Measurements from ENCODE around the gene NAALADL2.

The NAALADL2 gene

DNA sequence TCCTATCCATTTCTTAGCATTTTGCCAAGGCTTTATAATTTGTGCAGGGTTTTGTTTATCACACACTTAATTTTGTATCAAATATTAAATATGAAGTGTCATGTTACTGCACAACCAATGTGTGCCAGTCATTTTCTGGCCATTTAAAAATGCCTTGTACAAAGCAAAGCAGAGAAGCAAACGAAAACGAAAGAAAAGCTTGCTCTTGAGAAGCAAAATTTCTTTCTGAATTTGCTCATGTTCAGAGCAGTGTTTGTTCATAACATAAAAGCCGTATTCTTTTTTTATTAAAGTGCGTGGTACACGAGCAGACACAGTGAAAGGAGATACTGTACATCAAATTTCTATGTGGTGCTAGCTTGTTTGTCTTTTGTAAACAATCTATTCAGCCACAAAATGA lies 792.6 kb downstream of the NAALADL2 start:
- TF ChIP-seq POLR2A (IDR thresholded peaks at IDR 0.05; ENCODE audit: low read length), result no peak
- TF ChIP-seq GATA1 (IDR thresholded peaks at IDR 0.05; ENCODE audit: low read depth, low read length), result no peak
- DNase-seq, result no peak

DNA sequence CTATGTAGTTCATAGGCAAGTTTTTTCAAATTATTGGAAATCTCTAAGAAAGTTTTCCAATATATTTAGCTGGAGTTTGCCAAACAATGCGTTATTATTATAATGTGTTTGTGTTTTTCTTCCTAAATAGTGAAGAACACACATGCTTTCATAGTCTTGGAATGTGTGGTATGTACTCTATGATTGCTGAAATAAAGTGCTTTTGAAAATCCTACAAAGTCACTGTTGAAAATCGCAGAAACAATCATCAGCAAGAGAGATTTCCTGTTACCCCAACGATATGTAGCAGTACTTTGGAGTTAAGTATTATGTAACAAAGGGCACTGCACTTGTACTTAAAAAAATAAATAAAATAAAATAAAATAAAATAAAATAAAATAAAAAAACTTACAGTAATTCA lies 796.2 kb downstream of the NAALADL2 start:
- DNase-seq, result no peak
- TF ChIP-seq POLR2A (IDR thresholded peaks at IDR 0.05; ENCODE audit: low read length) (no peak), GATA1 (IDR thresholded peaks at IDR 0.05; ENCODE audit: low read depth, low read length) (no peak)

DNA sequence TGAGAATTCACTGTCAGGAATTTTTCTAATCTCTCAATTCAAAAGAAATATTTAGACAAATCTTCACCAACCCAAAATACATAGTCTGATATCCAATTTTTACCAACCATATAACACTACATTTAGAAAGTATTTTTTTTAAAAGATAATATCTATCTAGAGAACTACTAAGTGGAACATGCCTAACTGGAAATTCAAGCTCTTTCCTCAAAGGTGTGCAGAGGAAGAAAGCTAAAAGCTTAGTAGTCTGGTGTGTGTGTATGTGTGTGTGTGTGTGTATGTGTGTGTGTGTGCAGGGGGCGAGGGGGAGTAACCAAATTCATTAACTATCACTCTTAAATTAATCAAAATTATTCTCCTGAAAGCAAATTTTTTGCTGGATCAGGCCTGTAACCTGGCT lies 797.3 kb downstream of the NAALADL2 start:
- no peak for TF ChIP-seq GATA1 (IDR thresholded peaks at IDR 0.05; ENCODE audit: low read depth, low read length)
- DNase-seq, result no peak

DNA sequence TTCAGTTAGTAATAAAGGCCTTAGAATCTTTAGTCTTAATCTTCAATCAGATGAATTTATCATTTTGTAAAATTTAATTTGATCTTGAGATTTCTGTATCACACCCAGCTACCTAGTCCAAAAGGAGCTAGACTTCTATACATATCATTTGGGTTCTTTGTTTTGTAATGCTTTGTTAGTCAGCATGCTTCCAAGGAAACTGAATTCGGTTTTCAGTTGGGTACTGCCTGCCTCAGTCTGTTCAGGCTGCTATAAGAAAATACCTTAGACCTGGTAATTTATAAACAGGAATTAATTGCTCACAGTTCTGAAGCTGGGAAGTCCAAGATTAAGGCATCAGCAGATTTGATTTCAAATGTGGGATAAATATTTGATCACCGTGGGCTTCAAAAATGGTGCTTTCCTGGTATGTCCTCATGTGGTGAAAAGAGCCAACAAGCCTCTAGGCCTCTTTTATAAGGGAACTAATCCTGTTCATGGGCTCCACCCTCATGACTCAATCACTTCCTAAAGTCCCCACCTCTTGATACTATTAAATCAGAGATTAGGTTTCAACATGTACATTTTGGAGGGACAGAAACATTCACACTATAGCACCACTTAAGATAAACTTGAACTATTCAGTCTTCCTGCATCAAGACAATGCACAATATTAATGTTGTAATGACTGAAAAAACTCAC lies 800.7 kb downstream of the NAALADL2 start:
- no peak for DNase-seq
- no peak for TF ChIP-seq GATA1 (IDR thresholded peaks at IDR 0.05; ENCODE audit: low read depth, low read length)
- no peak for TF ChIP-seq POLR2A (IDR thresholded peaks at IDR 0.05; ENCODE audit: low read length)

DNA sequence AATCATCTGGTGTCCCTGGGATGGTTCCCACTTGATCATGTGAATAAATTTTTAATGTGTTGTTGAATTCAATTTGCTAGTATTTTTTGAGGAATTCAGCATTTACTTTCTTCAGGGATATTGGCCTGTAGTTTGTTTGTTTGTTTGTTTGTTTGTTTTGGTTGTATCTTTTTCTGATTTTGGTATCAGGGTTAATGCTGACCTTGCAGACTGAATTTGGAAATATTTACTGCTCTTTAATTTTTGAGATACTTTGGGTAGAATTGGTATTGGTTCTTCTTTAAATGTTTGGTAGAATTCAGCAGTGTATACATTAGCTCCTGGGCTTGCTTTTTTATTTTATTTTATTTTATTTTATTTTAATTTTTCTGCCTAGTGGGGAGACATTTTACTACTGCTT lies 803.7 kb downstream of the NAALADL2 start:
- DNase-seq, result no peak
- TF ChIP-seq GATA1 (IDR thresholded peaks at IDR 0.05; ENCODE audit: low read depth, low read length) (no peak), POLR2A (IDR thresholded peaks at IDR 0.05; ENCODE audit: low read length) (no peak)

DNA sequence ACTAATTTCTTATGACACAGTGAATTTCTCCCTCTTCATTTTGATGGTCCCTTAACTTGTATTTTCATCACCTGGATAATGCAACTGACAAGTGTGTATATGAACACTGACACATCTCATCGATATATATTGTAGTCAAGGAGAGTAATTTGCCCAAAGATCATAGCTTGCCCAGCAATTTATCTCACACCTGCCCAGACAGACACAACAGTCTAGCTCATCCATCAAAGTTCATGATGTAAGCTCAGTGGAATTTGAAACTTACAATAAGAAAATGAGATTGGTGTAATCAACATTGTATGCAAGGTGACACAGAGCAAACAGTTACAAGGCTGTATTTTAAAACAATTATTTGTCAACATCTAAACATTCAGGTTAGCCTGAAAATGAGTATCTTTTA lies 805.8 kb downstream of the NAALADL2 start:
- TF ChIP-seq POLR2A (IDR thresholded peaks at IDR 0.05; ENCODE audit: low read length), result no peak
- TF ChIP-seq GATA1 (IDR thresholded peaks at IDR 0.05; ENCODE audit: low read depth, low read length), result no peak
- no peak for DNase-seq

DNA sequence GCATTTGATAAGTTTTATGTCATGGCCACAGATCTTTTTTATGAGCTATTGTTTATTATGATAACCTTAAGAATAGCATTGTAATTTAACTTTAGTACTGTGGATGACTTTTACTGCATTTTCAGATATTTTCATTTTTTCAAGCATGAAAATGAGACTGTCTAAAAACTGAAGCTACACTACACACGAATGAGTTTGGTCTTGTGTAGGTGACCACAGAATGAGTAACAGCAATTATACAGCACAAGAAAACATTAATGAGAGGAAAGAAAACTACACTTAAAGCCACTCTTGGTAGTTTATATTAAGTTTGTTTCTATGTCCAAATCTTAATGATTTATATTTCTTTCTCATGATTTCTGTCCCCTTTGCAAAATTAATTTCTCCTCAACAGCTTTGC lies 809.2 kb downstream of the NAALADL2 start:
- no peak for DNase-seq

DNA sequence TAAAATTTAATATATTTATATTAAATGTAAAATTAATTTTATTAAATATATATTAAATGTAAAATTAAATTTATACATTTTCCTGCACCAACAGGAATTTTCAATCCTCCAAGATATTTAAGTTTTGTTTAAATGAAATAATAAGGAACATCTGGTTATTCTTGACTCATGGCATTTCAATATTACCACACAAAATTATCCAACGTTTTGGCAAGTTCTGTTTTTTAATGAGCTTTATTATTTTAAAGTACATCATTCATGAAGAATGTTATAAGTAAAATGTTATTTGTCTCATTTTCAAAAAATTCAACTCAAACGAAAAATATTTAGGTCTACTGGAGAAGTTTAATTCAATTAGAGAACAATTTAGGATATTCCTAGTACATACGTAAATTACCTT lies 811.4 kb downstream of the NAALADL2 start:
- TF ChIP-seq GATA1 (IDR thresholded peaks at IDR 0.05; ENCODE audit: low read depth, low read length), result no peak
- TF ChIP-seq POLR2A (IDR thresholded peaks at IDR 0.05; ENCODE audit: low read length), result no peak
- no peak for DNase-seq

More for the DNA sequence above, 809.2 kb downstream of the NAALADL2 start:
- no peak for TF ChIP-seq GATA1 (IDR thresholded peaks at IDR 0.05; ENCODE audit: low read depth, low read length)
- TF ChIP-seq POLR2A (IDR thresholded peaks at IDR 0.05; ENCODE audit: low read length), result no peak

DNA sequence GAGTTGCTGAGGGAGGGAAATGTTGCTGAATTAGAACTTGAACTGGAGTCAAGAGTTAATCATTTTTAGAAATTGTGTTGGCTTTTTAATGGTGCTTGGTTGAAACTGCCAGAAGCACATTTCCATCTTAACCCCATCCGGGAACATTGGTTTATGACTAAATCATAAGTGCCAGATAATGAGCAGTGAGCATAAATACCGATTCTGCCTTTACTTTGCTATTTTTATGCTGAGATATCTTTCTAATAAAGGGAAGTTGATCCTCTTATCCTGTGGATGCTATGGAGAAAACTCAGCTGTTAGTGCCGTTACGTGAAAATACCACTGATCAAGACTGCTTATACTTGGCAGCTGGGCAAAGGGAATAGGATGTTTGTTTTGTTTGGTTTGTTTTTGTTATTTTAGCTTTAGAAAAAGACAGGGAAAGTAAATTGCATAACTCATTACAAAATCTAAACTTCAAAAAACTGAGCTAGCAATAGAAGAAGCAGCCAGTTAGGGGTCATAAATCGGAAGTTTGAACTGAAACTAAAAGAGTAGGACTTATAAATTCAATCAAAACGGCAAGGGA lies 813.1 kb downstream of the NAALADL2 start:
- no peak for TF ChIP-seq GATA1 (IDR thresholded peaks at IDR 0.05; ENCODE audit: low read depth, low read length)
- TF ChIP-seq POLR2A (IDR thresholded peaks at IDR 0.05; ENCODE audit: low read length), result no peak
- DNase-seq, result no peak

DNA sequence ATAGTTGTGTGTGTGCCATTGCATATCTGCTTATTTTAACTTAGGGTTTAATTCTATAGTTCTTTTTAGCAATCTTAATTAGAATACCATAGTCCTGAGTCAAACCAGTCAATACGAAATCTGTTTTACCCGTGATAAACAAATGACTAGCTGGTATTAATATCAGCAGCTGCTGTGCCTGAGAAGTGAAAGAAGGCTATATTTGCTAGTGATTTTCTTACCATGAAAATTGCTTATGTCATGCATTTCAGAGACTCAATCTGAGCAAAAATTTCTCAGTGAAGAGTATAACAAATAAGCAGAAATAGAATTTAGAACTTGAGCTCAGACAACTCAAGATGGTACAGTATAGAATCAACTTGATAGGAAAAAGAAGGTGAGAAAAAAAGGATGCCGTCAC lies 820.4 kb downstream of the NAALADL2 start:
- no peak for TF ChIP-seq GATA1 (IDR thresholded peaks at IDR 0.05; ENCODE audit: low read depth, low read length)
- TF ChIP-seq POLR2A (IDR thresholded peaks at IDR 0.05; ENCODE audit: low read length), result no peak
- no peak for DNase-seq

DNA sequence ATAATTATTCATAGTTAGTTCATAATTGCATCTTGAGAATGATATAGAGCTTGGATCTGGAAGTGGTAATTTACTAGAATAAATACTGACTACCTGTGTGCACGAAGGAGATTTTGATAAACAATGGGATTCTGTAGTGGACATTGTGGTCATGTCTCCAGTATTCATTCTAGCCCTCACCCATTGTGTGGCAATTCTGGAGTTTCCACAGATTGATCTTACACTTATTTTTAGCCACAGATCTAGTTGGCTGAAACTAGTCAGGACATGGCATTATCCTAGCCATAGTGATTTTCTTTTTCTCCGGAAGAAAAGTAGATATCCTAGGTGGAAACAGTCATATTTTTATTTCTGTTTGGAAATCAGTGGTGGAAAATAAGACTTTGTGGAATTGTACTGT lies 833.1 kb downstream of the NAALADL2 start:
- DNase-seq, result no peak

DNA sequence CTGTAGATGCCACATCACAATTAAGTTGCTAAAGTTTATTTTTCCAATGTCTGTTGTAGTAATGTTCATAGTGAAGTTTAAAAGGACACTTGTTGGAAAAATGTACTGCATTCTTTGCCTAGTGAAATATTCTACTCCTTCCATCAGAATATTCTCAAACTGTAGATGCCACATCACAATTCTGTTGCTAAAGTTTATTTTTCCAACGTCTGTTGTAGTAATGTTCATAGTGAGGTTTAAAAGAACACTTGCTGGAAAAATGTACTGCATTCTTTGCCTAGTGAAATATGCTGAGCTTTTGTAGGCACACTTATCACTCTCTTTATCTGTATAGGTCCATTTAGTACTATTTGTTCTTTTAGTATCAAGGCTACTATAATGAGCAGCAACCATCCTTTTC lies 836.1 kb downstream of the NAALADL2 start:
- no peak for TF ChIP-seq POLR2A (IDR thresholded peaks at IDR 0.05; ENCODE audit: low read length)
- no peak for TF ChIP-seq GATA1 (IDR thresholded peaks at IDR 0.05; ENCODE audit: low read depth, low read length)
- DNase-seq, result no peak

More for the DNA sequence above, 833.1 kb downstream of the NAALADL2 start:
- TF ChIP-seq POLR2A (IDR thresholded peaks at IDR 0.05; ENCODE audit: low read length) (no peak), GATA1 (IDR thresholded peaks at IDR 0.05; ENCODE audit: low read depth, low read length) (no peak)

DNA sequence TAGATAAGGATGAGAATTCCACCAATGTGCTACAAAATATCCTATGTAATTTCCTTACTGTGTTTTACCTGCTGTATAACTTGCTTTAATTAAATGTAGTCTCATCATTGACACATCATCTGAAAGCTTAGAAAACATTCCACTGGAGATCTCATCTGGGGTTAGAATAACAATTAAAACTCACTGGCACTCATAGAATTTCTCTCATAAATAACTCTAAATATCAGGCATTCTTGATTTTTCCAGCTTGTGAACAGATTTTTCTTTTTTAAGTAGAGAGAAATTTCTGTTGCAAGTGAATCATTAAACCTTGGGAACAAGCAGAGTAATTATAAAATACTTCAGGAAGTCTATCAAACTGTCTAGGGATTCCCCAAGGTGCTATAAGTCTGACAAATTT lies 843.8 kb downstream of the NAALADL2 start:
- DNase-seq, result no peak
- no peak for TF ChIP-seq GATA1 (IDR thresholded peaks at IDR 0.05; ENCODE audit: low read depth, low read length)
- TF ChIP-seq POLR2A (IDR thresholded peaks at IDR 0.05; ENCODE audit: low read length), result no peak

DNA sequence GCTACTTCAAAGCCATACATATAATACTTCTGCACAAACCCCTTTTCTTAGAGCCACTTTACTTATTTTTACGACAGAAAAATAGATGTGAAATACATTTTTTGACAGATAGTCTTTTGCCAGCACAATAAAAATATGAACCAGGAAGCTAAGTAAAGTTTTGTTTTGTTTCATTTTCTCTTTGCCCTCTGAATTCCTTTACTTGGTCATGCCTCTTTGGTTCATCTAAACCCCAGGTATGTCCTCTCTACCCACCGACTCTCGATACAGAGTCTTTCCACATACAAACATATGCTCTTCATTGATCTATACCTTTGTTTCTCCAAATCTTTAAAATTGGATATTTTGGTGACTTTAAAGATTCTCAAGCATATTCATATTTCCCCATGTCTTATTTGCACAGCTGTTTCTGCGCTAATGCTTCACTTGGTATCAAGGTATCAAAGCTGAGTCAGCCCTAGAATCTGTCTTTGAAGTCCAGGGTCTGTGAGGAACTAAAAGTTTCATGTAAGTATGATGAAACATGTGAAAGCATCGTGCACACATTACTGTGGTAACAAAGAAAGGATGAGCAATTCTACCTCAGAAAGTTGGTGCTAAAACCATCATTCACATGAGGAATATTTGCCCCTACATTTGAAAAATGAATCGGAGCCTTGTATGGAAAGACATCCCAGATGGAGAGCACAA lies 845.4 kb downstream of the NAALADL2 start:
- TF ChIP-seq POLR2A (IDR thresholded peaks at IDR 0.05; ENCODE audit: low read length) (no peak), GATA1 (IDR thresholded peaks at IDR 0.05; ENCODE audit: low read depth, low read length) (no peak)
- DNase-seq, result no peak

DNA sequence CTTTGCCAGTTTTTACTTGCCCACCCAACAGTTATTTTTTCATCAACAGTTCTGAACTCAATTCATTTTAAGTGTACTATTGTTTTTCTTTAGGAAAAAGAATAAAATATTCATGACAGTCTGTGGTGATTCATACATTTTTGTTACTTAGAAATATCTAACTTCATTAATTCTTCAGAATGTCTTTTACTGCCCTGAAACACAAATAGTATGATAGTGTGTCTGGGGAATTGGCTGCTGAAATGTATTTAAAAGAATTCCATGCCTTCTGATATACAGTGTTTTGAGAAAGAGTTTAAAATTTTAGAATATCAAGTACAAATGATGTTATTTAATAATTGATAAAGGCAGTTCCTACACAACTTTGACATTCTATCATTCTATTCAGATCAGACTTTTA lies 854.1 kb downstream of the NAALADL2 start:
- no peak for TF ChIP-seq GATA1 (IDR thresholded peaks at IDR 0.05; ENCODE audit: low read depth, low read length)
- TF ChIP-seq POLR2A (IDR thresholded peaks at IDR 0.05; ENCODE audit: low read length), result no peak
- DNase-seq, result no peak

Data from erythroblast (primary cell).